Neuron (in vitro differentiated cells): ENCODE data around the gene GBP2.
"Not testable (repeated sequence)": the region's sequence is repeated elsewhere in the genome, so short reads cannot be mapped to it uniquely, and the experiment has no call there.

ENCODE experiments used
- H2AFZ ChIP-seq: one replicate; pipeline ENCODE4 v1.6.1; 2013; ENCODE audit warnings: low read depth, mild to moderate bottlenecking, inconsistent platforms, low read length, moderate library complexity
- H3K27me3 ChIP-seq: one replicate; pipeline ENCODE4 v1.6.1; 2013; ENCODE audit warnings: low read length; ENCODE audit not compliant: insufficient read depth
- H3K36me3 ChIP-seq: one replicate; pipeline ENCODE4 v1.6.1; 2013; ENCODE audit warnings: low read length; ENCODE audit not compliant: insufficient read depth
- H3K4me1 ChIP-seq: one replicate; pipeline ENCODE4 v1.6.1; 2013; ENCODE audit warnings: low read length; ENCODE audit not compliant: insufficient read depth
- H3K4me3 ChIP-seq: 2 replicates; pipeline ENCODE4 v1.5.1; 2013; ENCODE audit warnings: mild to moderate bottlenecking, low read length, moderate library complexity
- H3K9me3 ChIP-seq: one replicate; pipeline ENCODE4 v1.6.1; 2013; ENCODE audit warnings: low read length

Gene GBP2

DNA sequence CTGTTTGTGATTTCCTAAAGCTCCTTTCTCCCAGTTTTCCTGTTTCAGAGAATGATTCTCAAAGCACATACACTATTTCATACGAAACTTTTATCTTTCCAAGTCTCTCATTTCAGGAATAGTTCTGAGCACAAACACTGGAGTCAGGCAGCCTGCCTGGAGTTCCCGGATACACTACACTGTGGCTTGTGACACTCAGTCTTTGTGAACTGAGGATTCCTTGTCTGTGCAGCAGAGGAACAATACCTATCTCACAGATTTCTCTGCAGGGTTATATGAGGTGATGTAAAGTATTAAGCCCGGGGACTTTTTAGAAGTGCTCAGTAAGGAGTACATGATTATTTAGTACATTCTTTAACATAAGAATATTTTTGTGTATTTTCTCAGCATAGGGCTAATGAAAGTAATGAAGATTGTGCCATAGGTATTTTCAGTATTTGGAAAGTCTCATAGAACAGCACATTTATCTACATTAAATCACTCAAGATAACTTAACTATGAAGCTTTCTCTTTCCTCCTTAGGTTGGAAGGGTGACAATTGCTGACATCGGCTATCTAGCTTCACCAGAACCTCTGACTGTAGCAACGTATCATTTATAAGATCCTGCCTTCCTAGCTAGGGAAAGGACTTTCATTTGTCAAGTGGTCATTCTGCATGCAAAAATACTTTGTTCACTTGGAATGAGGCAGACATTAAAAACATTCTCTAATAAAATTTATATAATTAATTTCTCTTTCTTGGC, 12.9 kb downstream of the GBP2 start:
- Histone ChIP-seq H3K27me3 (no peaks in the 10 kb centered on the region), H3K9me3 (no peaks in the 10 kb centered on the region), H3K4me3 (no peak overlapping the region), H3K4me1 (no peaks in the 10 kb centered on the region), H2AFZ (no peak overlapping the region), H3K36me3 (no peaks in the 10 kb centered on the region)

DNA sequence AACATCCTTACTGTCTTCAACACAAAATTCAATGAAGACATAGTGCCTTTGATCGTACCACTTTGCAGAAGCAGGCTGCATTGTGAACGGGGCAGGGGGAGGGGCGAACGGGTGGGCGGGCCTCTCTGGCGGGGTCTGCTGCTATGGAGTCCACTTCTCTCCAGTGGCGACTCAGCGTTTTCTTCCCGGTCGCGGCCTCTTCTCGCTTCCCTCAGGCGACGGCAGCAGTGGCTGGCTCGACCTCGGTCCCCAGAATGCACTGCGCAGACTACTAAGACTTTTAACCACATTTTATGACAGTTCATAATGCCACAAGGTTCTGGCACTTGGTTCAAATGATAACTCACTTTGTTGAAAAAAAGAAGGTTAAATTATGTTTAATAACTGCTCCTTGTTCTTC, 21.2 kb downstream of the GBP2 start:
- H2AFZ ChIP-seq: no peak overlapping the region
- H3K27me3 ChIP-seq: no peaks in the 10 kb centered on the region
- H3K4me3 ChIP-seq: no peak overlapping the region
- no peaks in the 10 kb centered on the region for H3K4me1 ChIP-seq
- no peaks in the 10 kb centered on the region for H3K36me3 ChIP-seq
- no peaks in the 10 kb centered on the region for H3K9me3 ChIP-seq

DNA sequence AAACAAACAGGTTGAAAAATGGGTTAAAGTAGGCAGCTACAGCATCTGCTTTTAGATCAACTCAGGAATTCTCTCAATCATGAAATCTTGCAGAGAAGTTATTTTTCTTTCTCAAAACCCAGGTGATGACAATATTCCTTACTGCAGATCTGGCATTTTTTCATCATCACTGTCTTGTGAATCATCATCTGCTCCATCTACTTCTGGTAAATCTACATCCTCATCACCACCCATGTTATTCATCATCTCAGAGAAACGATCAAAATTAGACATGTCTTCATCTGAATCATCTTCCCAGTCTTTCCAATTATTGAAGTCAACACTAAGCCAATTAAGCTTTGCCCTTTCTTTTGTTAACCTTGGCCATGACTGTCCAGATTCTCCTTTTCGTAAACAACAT, 21.8 kb downstream of the GBP2 start:
- no peaks in the 10 kb centered on the region for H3K4me1 ChIP-seq
- no peaks in the 10 kb centered on the region for H3K9me3 ChIP-seq
- no peaks in the 10 kb centered on the region for H3K27me3 ChIP-seq
- no peak overlapping the region for H2AFZ ChIP-seq
- H3K36me3 ChIP-seq: no peaks in the 10 kb centered on the region
- H3K4me3 ChIP-seq: no peak overlapping the region

DNA sequence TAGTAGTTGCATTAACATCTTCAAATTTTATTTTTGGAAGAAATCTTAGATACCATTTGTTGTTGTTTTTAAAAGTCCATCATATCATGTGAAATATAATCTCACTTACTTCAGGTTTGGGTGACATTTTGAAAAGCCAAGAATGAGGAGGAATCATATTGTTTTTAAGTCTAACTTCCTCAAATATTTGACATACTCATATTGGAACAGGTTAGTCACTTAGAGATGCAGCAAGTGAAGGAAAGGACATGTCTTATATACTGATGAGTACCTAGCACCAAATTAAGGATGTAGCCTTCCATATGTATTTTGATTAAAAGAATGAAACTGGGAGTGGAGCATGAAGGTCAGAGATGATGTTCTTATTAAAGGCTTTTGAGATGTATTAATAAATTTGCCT, 23.9 kb downstream of the GBP2 start:
- Histone ChIP-seq H3K27me3 (no peaks in the 10 kb centered on the region), H2AFZ (no peak overlapping the region), H3K4me3 (no peak overlapping the region), H3K36me3 (no peaks in the 10 kb centered on the region), H3K4me1 (no peaks in the 10 kb centered on the region), H3K9me3 (no peaks in the 10 kb centered on the region)

DNA sequence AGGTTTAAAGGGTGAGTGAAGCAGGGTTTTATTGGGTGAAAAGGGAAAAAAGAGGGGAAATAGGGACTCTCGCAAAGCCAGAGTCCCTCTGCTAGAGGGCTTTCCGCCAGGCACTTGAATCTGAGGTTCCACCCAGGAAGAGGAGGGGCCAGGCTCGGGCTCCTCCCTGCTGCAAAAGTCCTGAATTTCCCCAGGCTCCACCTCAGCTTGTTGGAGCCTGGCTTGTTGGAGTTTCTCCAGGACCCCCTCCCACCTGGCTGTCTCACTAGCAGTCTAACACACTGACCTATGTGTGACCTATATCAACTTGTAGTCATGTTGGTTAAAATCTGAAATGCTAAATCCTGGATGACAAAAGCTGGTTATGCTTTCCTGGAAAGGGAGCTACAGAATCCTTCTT, 25.5 kb downstream of the GBP2 start:
- Histone ChIP-seq H3K4me3 (no peak overlapping the region), H3K36me3 (no peaks in the 10 kb centered on the region), H3K27me3 (no peaks in the 10 kb centered on the region), H2AFZ (no peak overlapping the region), H3K4me1 (no peaks in the 10 kb centered on the region), H3K9me3 (no peaks in the 10 kb centered on the region)

DNA sequence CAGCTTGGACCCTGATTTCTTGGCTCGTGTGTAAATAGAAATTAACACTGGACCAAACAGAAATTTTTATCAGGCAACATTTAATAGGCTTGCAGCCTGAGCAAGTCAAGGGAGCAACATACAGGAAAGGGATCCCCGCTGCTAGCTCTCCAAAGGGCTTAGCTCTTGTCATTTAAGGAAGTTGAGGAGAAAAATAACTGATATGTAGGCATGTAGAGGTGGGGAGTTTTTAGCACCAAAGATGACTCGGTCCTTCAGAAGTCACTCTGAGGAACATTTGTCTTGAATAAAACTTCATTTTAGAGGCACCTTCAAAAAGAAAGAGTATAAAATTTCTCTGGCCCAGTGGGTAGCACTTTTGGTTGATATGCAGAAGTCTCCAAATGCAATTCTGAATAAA, 27.1 kb downstream of the GBP2 start:
- Histone ChIP-seq H3K4me1 (no peaks in the 10 kb centered on the region), H2AFZ (no peak overlapping the region), H3K9me3 (no peaks in the 10 kb centered on the region), H3K36me3 (no peaks in the 10 kb centered on the region), H3K4me3 (no peak overlapping the region), H3K27me3 (no peaks in the 10 kb centered on the region)

DNA sequence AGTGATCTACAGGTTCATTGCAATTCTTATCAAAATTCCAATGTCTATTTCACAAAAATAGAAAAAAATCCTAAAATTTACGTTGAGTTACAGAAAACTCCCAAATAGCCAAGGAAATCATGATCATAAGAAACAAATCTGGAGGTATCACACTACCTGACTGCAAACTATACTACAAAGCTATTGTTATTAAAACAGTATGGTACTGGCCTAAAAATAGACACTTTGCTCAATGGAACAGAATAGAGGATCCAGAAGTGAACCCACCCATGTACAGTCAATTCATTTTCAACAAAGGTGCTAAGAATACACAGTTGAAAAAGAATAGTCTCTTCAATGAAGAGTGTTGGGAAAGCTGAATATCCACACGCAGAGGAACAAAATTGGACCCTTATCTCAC, 30.2 kb downstream of the GBP2 start:
- Histone ChIP-seq H2AFZ (no peak overlapping the region), H3K27me3 (no peaks in the 10 kb centered on the region), H3K4me3 (no peak overlapping the region), H3K9me3 (no peaks in the 10 kb centered on the region), H3K4me1 (no peaks in the 10 kb centered on the region), H3K36me3 (no peaks in the 10 kb centered on the region)

DNA sequence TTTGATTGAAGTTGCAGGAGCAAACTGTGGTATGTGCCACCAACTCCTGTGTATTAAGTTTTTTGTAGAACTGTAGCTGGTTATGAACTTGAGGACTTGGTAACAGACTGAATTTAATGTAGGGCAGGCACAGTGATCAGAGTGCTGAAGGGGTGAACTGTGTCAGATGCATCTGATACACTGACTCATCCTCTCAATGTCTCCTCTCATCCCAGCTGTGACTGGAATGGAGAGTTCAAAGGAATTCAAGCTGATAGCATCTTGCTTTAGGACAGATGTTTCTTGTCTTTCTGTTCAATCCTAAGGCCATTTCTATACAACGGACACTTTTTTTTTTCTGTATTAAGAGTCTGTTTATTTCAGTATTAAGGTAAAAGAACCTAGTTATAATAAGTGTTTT, 36.0 kb downstream of the GBP2 start:
- Histone ChIP-seq H2AFZ (no peak overlapping the region), H3K9me3 (no peaks in the 10 kb centered on the region), H3K4me3 (no peak overlapping the region), H3K36me3 (no peaks in the 10 kb centered on the region), H3K4me1 (no peaks in the 10 kb centered on the region), H3K27me3 (no peaks in the 10 kb centered on the region)

DNA sequence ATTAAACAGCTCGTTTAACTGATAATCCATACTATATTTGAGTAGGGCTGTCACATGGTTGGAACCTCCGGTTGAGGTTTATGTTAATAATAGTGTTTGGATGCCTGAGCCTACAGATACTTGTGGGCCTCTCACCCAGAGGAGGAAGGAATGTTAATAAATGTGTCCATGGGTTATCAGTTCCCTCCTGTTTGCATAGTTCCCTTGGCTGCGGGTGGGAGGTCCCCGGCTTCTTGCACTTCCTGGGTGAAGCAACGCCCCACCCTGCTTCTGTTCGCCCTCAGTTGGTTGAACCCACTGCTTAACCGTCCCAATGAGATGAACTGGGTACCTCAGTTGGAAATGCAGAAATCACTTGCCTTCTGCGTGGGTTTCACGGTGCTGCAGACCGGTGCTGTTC, 37.3 kb downstream of the GBP2 start:
- Histone ChIP-seq H3K27me3 (no peaks in the 10 kb centered on the region), H3K4me1 (no peaks in the 10 kb centered on the region), H3K36me3 (no peaks in the 10 kb centered on the region), H3K4me3 (no peak overlapping the region), H3K9me3 (no peaks in the 10 kb centered on the region), H2AFZ (no peak overlapping the region)

DNA sequence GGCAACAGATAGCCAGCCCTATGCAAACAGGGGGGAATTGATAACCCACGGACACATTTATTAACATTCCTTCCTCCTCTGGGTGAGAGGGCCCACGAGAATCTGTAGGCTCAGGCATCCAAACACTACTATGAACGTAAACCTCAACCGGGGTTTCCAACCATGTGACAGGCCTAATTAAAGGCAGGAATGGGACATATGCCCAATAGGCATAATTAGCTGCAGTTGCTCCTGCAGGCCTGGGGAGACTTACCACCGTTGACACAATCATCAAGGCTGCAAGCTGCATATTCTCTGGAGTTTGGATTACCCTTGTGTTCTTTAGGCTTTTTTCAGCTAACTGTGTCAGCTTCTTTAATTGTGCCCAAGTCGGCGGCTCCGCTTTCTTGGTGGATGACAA, 38.7 kb downstream of the GBP2 start:
- H3K36me3 ChIP-seq: no peaks in the 10 kb centered on the region
- H3K4me3 ChIP-seq: no peak overlapping the region
- no peaks in the 10 kb centered on the region for H3K9me3 ChIP-seq
- H3K27me3 ChIP-seq: no peaks in the 10 kb centered on the region
- no peaks in the 10 kb centered on the region for H3K4me1 ChIP-seq
- no peak overlapping the region for H2AFZ ChIP-seq

DNA sequence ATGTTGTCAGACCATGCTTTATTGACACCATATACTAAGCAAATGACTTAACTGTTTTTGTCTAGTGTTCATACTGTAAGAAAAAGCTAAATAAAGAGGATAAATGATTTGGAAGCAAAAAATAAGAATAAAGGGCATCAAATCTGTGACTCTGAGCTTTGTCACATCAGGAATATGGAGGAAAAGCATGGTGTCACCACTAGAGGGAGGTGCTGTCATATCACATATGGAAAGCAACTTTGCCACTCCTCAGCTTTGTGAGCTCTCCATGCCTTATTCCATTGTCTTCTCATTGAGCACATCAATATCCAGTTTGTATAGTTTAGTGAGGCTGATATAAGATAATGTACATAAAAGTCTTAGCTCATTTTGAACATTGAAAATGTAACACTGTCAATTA, 40.1 kb downstream of the GBP2 start:
- Histone ChIP-seq H3K36me3 (no peaks in the 10 kb centered on the region), H3K9me3 (no peaks in the 10 kb centered on the region), H3K4me1 (peaks cover 2% of the 10 kb centered on the region), H3K27me3 (no peaks in the 10 kb centered on the region), H2AFZ (no peak overlapping the region), H3K4me3 (no peak overlapping the region)

DNA sequence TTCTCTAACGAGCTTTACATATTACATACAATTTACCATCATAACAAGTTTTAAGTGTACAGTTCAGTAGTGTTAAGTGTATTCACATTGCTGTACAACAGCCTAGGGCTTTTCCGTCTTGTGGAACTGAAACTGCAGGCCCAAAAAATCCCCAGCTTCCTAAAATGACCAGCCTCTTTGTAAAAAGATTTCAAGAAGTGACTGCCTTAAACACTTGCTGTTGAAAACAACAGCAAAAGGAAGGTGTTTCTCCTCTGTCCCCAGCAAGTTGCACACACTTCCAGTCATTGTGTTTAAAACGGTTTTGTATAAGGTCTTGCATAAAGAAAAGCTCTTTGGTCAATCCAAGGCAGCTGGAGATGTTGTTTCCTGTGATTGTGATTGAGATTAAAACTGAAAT, 44.9 kb downstream of the GBP2 start:
- no peak overlapping the region for H2AFZ ChIP-seq
- H3K4me1 ChIP-seq: peaks cover 2% of the 10 kb centered on the region
- H3K4me3 ChIP-seq: no peak overlapping the region
- H3K9me3 ChIP-seq: no peaks in the 10 kb centered on the region
- H3K27me3 ChIP-seq: no peaks in the 10 kb centered on the region
- no peaks in the 10 kb centered on the region for H3K36me3 ChIP-seq

DNA sequence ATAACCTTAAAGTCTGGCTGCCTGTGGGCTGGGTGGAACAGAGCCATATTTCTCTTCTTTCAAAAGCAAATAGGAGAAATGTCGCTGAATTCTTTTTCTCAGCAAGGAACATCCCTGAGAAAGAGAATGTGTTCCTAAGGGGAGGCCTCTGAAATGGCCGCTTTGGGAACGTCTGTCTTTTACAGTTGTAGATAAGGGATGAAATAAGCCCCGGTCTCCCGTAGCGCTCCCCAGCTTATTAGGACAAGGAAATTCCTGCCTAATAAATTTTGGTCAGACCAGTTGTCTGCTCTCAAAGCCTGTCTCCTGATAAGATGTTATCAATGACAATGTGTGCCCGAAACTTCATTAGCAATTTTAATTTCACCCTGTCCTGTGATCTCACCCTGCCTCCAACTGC, 45.8 kb downstream of the GBP2 start:
- H3K27me3 ChIP-seq, H3K4me3 ChIP-seq, H2AFZ ChIP-seq, H3K36me3 ChIP-seq, H3K9me3 ChIP-seq, H3K4me1 ChIP-seq: not testable (repeated sequence)

DNA sequence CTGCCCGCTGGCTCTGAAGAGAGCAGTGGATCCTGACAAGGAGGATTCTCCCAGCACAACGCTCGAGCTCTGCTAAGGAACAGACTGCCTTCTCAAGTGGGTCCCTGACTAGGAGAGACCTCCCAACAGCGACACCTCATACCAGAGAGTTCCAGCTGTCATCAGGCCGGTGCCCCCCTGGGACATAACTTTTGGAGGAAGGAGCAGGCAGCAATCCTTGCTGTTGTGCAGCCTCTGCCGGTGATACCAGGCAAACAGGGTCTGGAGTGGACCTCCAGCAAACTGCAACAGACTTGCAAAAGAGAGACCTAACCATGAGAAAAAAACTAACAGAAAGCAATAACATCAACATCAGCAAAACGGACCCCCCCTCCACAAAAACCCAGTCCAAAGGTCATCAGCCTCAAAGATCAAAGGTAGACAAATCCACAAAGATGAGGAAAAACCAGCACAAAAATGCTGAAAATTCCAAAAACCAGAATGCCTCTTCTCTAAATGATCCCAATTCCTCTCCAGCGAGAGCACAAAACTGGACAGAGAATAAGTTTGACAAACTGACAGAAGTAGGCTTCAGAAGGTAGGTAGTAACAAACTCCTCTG, 53.3 kb downstream of the GBP2 start:
- not testable (repeated sequence) for H3K4me3 ChIP-seq, H3K36me3 ChIP-seq, H3K4me1 ChIP-seq, H3K9me3 ChIP-seq, H3K27me3 ChIP-seq, H2AFZ ChIP-seq
